GM12874 (cell line): ENCODE results near the gene AP1B1.

Experiments
- CTCF ChIP-seq: IDR thresholded peaks from 2 replicates; pipeline ENCODE4 v1.5.1; 2011; ENCODE audit warnings: low read depth, mild to moderate bottlenecking, control low read depth, low read length, moderate library complexity; ENCODE audit not compliant: insufficient read depth

AP1B1 gene

GRCh38 chr22:29336751-29337490 is 51.4 kb downstream of the AP1B1 start:
- no peak for TF ChIP-seq CTCF

DNA sequence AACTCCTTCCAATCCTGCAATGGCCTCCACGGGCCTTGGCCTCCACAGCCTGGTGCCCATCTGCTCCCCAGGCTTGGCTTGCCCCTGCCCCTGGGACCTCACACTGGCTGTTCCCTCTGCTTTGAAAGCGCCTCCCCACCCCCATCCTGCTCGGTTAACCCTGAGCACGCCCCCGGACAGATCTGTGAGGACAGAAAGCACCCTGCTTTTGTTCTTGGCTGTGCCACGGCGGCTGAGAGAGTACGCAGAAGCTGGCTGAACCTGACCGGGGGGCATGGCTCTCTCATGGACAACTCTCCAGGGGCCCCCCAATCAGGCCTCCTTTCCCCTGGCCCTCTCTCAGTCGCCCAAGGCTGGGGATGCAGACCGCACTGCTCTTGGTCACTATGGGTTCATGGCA is 52.7 kb downstream of the AP1B1 start:
- no peak for TF ChIP-seq CTCF

GRCh38 chr22:29334696-29335344 is 53.5 kb downstream of the AP1B1 start:
- no peak for TF ChIP-seq CTCF

DNA sequence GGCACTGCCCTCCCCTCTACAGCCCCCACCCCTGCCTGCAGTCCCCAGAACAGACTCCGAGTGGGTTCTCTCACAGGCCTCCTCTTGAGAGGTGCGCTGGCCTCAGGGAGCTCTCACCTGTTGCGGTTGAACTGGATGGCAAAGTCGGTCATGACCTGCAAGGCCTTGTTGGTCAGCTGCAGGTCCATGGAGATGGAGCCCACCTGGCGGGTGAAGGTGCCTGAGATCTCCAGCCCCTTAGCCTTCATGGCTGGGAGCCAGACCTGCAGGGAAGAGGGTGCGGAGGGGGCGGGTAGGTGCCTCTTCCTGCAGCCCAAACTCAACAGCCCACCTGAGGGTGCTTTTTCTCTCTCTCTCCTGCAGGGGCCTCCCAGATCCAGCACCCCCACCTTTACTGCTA is 54.2 kb downstream of the AP1B1 start:
- TF ChIP-seq CTCF, result no peak

- TF ChIP-seq CTCF, result no peak
These were observed 55.4 kb downstream of the AP1B1 start for GRCh38 chr22:29332886-29333496.

DNA sequence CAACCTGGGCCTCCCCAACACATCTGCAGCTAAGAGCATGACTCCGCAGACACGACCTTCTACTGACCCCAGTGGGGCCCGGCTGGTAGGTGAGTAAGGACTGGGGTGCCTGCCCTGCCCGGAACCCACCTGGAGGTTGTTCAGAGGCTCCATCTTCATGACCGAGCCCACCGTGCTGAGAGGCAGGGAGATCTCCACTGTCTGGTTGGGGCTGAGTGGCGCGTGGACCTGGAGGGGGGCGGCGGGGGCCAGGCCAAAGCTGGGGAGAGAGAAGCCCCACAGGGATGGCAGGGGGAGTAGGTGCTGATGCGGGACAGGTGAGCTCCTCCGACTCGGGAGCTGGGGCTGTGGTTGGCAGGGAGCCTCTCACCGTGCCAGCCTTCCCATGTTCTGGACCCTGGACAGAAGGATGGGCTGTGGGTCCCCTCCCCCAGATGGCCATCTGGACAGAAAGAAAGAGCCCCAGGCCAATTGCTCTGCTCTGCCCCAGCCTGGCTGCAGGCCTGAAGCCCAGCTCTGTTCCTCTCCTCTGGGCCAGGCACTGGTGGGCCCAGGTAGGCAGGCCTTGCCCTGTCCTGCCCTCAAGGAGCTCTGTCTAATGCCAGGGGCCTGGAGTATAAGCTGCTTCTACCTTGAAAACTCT is 56.6 kb downstream of the AP1B1 start:
- no peak for TF ChIP-seq CTCF

DNA sequence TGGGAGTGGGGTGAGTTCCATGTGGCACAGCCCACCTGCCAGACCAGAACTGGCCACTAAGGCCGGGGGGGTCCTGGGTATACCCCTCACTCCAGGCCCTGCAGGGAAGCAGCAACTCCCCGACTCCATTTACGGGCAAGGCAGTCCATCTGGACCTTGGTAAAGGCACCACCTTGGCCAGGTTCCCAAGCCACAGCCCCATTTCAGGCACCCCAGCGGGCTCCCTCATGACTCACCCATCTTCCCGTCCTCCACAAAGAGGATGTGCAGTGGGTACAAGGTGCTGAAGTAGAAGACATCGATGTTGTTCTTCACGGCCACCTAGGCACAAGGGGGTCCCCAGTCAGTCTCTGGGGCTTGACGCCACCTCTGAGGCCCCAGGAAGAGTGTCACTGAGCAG is 57.2 kb downstream of the AP1B1 start:
- no peak for TF ChIP-seq CTCF
